ENCODE measurements around the gene HK2. TPM values are rescaled to one million over a fixed set of nuclear protein-coding genes. Genes with fewer than 3 reads are reported as not detected.

HK2 gene
- total and polyA plus RNA-seq, 2 donors (not counting 3 experiments of a cell fraction or from before 2014, with no cell fraction given) = 3.4 to 13.0 TPM

- Histone ChIP-seq H3K9me3 (replicated peaks; ENCODE audit: control insufficient read depth, insufficient read depth, low read length) (no peaks in the 10 kb centered on the region), H3K4me1 (ENCODE audit: control insufficient read depth, extremely low read depth, insufficient read depth, low read length) (no peaks in the 10 kb centered on the region), H3K27ac (ENCODE audit: insufficient read depth, low read depth, low read length) (no peak overlapping the region), H4K20me1 (replicated peaks; ENCODE audit: control insufficient read depth, extremely low read depth, insufficient read depth, low read length) (no peaks in the 10 kb centered on the region), H3K4me2 (ENCODE audit: insufficient read depth, low read length) (no peak overlapping the region), H3K9ac (replicated peaks; ENCODE audit: extremely low read depth, insufficient read depth, low read length) (no peak overlapping the region), H3K27me3 (ENCODE audit: control insufficient read depth in 2 of 2, insufficient read depth in 2 of 2, low read length in 2 of 2) (no peaks in the 10 kb centered on the region), H3K36me3 (ENCODE audit: control insufficient read depth in 2 of 2, extremely low read depth in 1 of 2, insufficient read depth in 2 of 2, low read length in 2 of 2) (peaks cover 3% of the 10 kb centered on the region in 2 experiments), H3K9me1 (replicated peaks; ENCODE audit: control insufficient read depth, extremely low read depth, insufficient read depth, low read length) (no peaks in the 10 kb centered on the region), H3K4me3 (replicated peaks in 1 of 3; ENCODE audit: insufficient read depth in 1 of 3, low read depth in 1 of 3, low read length in 3 of 3) (no peak overlapping the region), H2AFZ (ENCODE audit: low read depth, low read length) (no peak overlapping the region), H3K79me2 (ENCODE audit: control insufficient read depth, insufficient read depth, low read length) (no peaks in the 10 kb centered on the region)
- intact Hi-C loops (cut with micrococcal nuclease) (no loop called here), dilution Hi-C loops (cut with MboI; ENCODE audit: extremely low pct_ligation_motif_present, low sequenced_read_pairs) (no loop called here)
- no peak for TF ChIP-seq POLR2AphosphoS5 (IDR thresholded peaks at IDR 0.05; ENCODE audit: insufficient read depth, low read depth, low read length)
- TF ChIP-seq CTCF (IDR thresholded peaks at IDR 0.05; ENCODE audit: extremely low read depth in 1 of 2, insufficient read depth in 1 of 2, low read depth in 1 of 2, low read length in 2 of 2) = no peak
- DNase-seq (ENCODE audit: low read depth, low spot score) (no peak), FAIRE-seq (no peak)
- POLR2A ChIA-PET = no interaction called here
- CTCF ChIA-PET = interaction anchor here (1.0 kb wide), 1 partner anchor 168 kb away, joined by 4 read pairs; no protein-coding TSS in a partner anchor
- no TSS peak for BruUV-seq (replicated peaks)
Measured at GRCh38 chr2:74883011-74883410, 49.1 kb downstream of the HK2 start.

GRCh38 chr2:74884118-74884762 lies 50.3 kb downstream of the HK2 start:
- H3K36me3 ChIP-seq (ENCODE audit: control insufficient read depth in 2 of 2, extremely low read depth in 1 of 2, insufficient read depth in 2 of 2, low read length in 2 of 2) = peaks cover 1 to 3% of the 10 kb centered on the region in 2 experiments
- no peak overlapping the region for H2AFZ ChIP-seq (ENCODE audit: low read depth, low read length)
- H4K20me1 ChIP-seq (replicated peaks; ENCODE audit: control insufficient read depth, extremely low read depth, insufficient read depth, low read length) = no peaks in the 10 kb centered on the region
- no peaks in the 10 kb centered on the region for H3K9me3 ChIP-seq (replicated peaks; ENCODE audit: control insufficient read depth, insufficient read depth, low read length)
- no peaks in the 10 kb centered on the region for H3K79me2 ChIP-seq (ENCODE audit: control insufficient read depth, insufficient read depth, low read length)
- dilution Hi-C loops (cut with MboI; ENCODE audit: extremely low pct_ligation_motif_present, low sequenced_read_pairs) (no loop called here), intact Hi-C loops (cut with micrococcal nuclease) (no loop called here)
- FAIRE-seq = no peak
- no TSS peak for BruUV-seq (replicated peaks)
- DNase-seq (ENCODE audit: low read depth, low spot score) = no peak
- H3K4me2 ChIP-seq (ENCODE audit: insufficient read depth, low read length) = no peak overlapping the region
- CTCF ChIA-PET = interaction anchor here (0.9 to 1.9 kb wide), 5 partner anchors 9 to 193 kb away, joined by 3 to 7 read pairs (median 4); no protein-coding TSS in a partner anchor
- POLR2A ChIA-PET = no interaction called here
- no peak overlapping the region for H3K27ac ChIP-seq (ENCODE audit: insufficient read depth, low read depth, low read length)
- no peaks in the 10 kb centered on the region for H3K4me1 ChIP-seq (ENCODE audit: control insufficient read depth, extremely low read depth, insufficient read depth, low read length)
- no peak overlapping the region for H3K4me3 ChIP-seq (replicated peaks in 1 of 3; ENCODE audit: insufficient read depth in 1 of 3, low read depth in 1 of 3, low read length in 3 of 3)
- TF ChIP-seq POLR2A (IDR thresholded peaks at IDR 0.05; ENCODE audit: low read depth, low read length) (no peak), MYC (IDR thresholded peaks at IDR 0.05; ENCODE audit: low read depth, low read length) (no peak), JUN (IDR thresholded peaks at IDR 0.05; ENCODE audit: borderline replicate concordance, insufficient read depth, insufficient read length, low read depth) (no peak), FOS (IDR thresholded peaks at IDR 0.05; ENCODE audit: borderline replicate concordance, insufficient read depth, low read length) (no peak), MAX (IDR thresholded peaks at IDR 0.05; ENCODE audit: insufficient read depth, insufficient read length) (no peak), CTCF (IDR thresholded peaks at IDR 0.05; ENCODE audit: extremely low read depth in 1 of 2, insufficient read depth in 1 of 2, low read depth in 1 of 2, low read length in 2 of 2) (no peak), POLR2AphosphoS5 (IDR thresholded peaks at IDR 0.05; ENCODE audit: insufficient read depth, low read depth, low read length) (no peak), GATA2 (IDR thresholded peaks at IDR 0.05; ENCODE audit: insufficient read depth, insufficient read length, low read depth, low read length) (no peak), EZH2 (IDR thresholded peaks at IDR 0.05; ENCODE audit: borderline replicate concordance, low read depth, low read length, severe bottlenecking) (no peak)
- no peaks in the 10 kb centered on the region for H3K27me3 ChIP-seq (ENCODE audit: control insufficient read depth in 2 of 2, insufficient read depth in 2 of 2, low read length in 2 of 2)
- no peak overlapping the region for H3K9ac ChIP-seq (replicated peaks; ENCODE audit: extremely low read depth, insufficient read depth, low read length)
- H3K9me1 ChIP-seq (replicated peaks; ENCODE audit: control insufficient read depth, extremely low read depth, insufficient read depth, low read length) = no peaks in the 10 kb centered on the region
